Measurements from ENCODE around the gene MAPRE3.

Gene MAPRE3

DNA sequence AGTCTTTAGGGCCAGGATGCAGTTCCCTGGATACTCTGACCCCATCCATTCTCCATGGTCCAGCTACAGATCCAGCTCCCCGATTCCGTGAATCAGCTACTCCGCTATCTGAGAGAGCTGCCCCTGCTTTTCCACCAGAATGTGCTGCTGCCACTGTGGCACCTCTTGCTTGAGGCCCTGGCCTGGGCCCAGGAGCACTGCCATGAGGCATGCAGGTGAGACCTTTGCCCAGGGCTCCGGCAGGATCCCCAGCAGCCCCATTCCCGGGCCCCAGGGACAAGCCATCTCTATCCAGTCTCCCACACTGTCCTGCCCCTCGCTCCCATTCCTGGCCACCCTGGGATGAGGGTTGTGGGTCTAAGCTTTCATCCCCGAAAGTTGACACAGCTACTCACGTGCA is 69.8 kb downstream of the MAPRE3 start:
- no peak for DNase-seq (ENCODE audit: low read depth)

DNA sequence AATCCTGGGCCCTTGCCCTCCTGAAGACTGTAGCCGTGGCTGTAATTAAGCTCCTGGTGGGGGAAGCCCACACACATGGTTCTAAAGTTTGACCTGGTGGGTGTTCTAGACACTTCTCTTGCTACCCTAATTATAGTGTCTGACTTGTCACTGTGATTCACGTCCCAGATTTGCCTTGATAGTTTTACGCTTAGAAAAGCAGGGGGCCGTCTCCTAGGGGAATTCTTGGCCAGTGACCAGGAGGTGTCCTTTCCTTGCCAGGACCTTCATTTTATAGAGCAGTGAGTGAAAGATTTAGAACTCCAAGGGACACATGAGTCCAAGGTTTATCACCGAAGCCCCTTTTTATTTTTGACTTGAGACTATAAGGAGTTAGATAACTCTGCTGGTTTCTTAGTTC is 71.3 kb downstream of the MAPRE3 start:
- DNase-seq (ENCODE audit: low read depth) = no peak

DNA sequence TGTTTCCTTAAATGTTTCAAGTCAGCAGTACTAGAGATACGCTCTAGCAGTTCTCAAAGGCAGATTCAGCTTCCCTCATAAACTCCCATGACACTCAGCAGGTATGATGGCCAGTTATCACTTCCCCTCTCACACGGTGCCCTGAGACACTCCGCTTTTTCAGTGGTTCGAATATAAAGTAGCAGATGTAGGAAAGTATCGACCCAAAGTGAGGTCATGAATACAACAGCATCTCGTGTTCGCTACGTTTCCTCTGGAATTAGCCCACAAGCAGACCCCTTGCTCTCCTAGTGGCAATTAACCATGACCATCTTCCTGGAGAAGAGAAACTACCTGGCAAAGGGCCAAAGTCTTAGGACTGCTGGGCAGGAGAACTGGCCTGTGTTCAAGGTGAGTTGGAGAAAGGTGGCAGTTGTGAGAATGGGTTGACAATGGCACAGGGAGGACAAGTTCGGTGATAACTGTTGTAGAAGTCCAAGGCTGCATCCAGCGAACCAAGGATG is 71.8 kb downstream of the MAPRE3 start:
- no peak for DNase-seq (ENCODE audit: low read depth)

DNA sequence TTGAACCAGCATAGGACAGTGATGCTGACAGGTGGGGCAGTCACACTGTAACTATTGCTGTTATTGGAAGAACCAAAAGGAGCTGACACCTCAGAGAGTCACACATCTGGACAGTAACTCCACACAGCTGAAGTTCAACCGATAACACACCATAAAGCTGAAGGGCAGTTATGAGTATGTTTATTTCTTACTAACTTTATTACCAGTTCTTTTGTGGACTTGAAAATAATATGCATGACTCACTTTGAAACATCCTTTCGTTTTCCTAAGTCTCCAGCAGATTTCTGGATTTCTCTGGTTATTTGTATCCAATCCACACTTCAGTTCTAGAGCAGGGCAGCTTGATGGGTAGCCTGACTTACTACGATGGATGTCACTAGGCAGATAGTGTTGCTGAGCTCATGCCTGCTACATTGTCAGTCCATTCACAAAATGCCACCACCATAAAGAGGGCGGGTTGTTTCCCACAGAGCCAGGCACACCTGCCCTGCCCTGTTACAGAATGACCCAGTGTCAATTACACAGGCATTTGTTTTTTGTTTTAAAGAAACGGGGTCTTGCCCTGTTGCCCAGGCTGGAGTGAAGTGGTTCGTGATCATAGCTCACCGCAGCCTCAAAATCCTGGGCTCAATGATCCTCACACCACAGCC is 72.7 kb downstream of the MAPRE3 start:
- DNase-seq (ENCODE audit: low read depth) = no peak

DNA sequence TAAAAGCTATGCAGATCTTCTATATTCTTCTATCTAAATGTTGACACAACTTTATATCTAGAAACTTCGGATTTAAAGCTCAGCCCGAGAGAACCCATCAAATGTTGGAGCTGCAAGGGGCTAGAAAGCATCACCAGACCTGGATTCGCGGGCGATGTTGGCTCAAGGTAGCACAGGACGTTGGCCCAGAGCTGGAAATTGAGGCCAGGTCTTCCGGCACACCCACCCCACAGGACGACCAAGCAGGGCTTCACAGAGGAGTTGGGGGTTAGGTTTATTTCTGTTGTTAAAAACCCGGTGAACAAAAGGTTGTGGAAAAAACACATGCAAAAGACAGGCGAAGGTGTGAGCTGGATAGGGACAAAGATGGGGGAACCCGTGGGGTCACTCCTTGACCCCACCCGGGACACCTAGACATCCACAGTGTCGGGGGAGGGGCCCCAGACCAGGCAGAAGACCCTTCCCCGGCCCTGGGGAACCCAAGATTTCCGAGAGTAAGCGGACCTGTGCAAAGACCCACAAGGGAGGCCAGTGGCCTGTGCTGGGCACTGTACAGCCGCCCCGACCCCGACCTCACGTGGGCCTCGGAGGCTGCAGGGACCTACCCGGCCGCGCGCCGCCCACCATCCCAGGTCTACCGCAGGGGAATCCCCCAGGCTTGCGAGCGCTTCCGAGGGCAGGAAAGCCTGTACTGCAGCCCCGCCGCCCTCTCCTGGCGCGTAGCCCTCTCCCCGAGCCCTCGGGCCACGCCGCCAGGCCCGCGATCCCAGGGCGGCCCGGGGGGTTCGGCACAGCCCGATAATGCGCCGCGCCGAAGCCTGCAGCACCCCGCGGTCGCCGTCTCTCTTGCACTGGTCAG is 79.2 kb downstream of the MAPRE3 start:
- peak; percentile 59 for DNase-seq (ENCODE audit: low read depth)

DNA sequence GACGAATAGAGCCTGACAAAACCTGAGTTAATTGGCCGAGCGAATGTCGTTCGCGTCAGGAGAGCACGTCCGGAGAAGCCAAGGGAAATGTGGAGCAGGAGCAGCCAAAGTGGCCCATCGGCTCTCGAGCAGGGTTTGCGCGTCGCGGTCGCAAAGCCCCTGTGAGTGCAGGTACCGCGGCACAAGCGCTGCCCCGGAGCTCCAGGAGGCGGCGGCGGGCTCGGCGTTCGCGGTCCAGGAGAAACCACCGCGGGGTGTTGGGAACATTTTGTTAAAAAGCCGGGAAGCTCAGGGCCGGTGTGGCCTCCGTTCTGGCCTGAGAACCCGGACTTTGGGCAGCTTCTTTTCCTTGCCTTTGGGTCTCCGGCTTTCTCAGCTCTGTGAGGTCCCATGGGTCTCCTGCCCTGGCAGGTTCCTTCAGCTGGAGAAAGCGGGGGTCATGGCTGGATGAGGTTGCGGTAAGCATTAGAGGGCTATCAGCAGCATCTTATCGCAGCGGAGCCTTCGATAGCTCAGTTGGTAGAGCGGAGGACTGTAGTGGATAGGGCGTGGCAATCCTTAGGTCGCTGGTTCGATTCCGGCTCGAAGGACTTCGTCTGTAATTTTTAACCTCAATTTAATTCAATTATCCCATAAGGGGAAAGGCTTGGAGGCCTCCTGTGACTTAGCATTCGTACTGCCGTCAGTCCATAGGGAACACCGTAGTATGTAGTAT is 80.0 kb downstream of the MAPRE3 start:
- peak; percentile 79 for DNase-seq (ENCODE audit: low read depth)

DNA sequence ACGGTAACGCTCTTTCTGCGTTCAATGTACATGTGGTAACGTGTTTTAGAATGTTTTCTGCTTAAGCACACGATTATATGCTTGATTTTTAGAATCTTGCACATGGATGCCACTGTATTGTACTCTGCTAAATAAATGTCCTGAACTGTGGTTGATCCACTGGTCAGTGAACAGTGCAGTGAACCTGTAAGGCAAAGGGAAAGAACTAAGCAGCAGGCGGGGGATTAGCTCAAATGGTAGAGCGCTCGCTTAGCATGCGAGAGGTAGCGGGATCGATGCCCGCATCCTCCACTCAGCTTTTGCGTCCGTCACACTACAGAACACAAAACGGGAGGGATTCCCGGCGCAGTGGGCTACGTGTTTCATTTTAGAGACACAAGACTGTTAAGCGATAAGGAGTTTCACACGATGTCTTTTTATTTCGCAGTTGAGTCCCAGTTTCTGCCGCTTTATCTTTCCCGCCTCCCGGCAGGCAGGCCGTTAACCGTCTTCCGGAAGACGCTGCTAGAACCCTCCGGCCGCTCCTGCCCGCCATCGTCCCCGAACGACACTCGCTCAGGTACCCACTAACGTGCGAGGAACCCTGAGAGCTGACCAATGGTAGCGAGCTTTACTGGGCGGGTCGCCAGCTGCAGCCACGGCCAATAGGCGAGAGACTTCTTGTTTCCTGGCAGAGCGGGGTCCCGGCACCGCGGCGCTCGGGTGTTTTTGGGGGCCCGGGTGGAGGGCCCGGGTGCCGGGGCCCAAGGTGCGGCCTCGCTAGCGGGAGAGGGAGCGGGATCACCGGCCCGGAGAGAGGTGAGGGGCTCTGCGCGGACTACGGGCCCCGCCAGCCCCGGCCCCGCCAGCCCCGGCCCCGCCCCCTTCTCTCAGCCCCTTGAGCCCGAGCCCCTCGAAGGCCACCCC is 80.8 kb downstream of the MAPRE3 start, which contains the start of gene AGBL5:
TSS of gene AGBL5 (plus strand) at position 673 of the 906 bp plus-strand sequence. CDS start 1,291 bp downstream, outside the sequence.
- peak; percentile 91 for DNase-seq (ENCODE audit: low read depth)

DNA sequence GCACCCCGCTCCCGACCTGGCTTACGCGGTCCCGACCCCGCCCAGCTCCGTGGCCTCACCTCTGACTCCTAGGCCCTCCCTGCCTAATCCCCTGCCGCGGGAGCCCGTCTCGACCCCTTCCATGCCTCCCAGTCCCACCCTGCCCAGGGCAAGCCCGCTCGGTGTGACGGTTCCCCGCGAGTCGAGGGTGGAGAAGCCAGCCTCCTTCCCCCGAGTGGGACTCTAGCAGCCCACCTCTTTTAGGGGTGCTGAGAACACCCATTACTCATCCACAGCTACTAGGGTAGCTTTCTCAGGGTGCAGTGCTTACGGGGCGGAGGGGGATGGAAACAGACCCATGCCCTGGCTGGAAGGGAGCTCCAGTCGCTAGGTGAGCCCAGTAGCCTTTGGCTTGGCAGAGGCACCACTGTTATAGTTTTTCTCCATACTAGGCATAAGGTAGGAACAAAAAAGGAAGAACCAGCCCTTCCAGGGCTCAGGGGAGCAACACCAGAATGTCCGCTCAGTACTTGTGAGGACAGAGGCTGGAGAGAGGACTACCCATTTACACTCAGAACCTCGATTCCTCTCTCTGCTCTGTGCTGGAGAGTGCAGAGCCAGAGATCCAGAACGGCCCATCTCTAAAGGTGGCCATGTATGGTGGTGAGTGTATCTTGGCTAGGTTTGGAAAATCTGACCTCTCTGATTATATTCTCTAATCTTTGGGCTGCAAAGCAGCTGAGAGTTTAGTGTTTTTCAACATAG is 81.6 kb downstream of the MAPRE3 start:
- DNase-seq (ENCODE audit: low read depth) = no peak

DNA sequence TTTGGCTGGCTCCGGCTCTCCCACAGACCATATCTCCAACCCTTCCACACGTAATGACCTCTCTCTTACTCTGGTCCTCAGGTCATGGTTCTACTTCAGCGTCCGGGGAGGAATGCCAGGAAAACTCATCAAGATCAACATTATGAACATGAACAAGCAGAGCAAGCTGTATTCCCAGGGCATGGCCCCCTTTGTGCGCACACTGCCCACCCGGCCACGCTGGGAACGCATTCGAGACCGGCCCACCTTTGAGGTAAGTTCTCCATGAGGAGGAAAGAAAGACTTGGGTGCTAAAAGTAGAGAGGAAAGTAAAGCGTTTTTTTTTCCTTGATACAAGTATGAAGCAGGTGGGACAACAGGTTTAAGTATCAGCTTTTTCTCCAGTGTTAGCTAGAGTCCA is 82.9 kb downstream of the MAPRE3 start:
- DNase-seq (ENCODE audit: low read depth) = no peak

DNA sequence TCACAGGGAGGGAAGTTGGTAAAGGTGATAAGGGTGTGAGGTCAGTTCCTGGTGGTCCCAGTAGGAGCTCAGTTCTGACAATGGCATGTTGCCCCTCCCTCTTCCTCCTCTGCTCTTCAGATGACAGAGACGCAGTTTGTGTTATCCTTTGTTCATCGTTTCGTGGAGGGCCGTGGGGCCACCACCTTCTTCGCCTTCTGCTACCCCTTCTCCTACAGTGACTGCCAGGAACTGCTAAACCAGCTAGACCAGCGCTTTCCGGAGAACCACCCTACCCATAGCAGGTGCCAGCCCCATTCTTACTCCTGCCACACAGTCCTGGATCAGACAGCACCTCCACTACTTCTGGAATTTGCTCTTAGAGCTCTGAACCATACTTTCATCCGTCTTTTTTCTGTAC is 83.3 kb downstream of the MAPRE3 start:
- no peak for DNase-seq (ENCODE audit: low read depth)

DNA sequence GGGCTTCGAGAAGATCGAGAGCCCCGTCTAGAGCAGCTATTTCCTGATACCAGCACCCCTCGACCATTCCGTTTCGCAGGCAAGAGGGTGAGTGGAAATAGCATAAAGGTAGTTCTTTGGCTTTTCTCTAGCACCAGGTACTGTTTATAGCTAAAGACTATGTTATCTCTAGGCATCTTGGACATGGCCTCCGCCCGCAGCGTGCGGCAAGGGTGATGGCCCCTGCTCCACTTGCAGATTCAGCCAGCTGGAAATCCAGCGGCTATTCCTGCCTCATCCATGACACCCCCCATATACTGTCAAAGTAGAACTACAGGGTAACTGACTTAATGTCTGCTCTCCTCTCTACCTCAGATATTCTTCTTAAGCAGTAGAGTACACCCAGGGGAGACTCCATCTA is 84.3 kb downstream of the MAPRE3 start:
- no peak for DNase-seq (ENCODE audit: low read depth)

DNA sequence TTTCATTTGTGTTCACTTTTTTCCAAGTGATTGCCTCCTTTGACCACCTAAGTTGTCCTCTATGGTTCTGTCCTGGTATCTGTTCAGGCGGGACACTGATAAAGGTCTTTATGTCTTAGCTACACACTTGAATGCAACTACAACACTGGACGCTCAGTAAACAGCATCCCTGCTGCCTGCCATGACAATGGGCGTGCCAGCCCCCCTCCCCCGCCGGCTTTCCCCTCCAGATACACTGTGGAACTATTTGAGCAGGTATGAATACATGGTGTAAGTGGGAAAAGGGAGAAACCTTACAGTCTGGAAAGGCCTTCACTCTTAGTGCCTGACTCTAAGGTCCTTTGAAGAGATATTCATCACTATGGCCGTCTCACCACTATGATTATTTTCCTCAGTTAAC is 86.7 kb downstream of the MAPRE3 start:
- no peak for DNase-seq (ENCODE audit: low read depth)

DNA sequence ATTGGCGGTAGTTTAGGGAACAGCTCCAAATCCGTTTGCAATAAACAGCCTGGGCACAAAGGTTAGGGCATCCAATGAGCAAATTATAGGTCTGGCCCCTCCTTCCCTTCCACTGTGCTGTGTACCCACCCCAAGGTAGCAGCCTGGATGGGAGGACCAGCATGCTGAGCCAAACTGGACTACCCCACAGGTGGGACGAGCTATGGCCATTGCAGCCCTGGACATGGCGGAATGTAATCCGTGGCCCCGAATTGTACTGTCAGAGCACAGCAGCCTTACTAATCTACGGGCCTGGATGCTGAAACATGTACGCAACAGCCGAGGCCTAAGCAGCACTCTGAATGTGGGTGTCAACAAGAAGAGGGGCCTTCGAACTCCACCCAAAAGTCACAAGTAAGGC is 87.8 kb downstream of the MAPRE3 start:
- no peak for DNase-seq (ENCODE audit: low read depth)

DNA sequence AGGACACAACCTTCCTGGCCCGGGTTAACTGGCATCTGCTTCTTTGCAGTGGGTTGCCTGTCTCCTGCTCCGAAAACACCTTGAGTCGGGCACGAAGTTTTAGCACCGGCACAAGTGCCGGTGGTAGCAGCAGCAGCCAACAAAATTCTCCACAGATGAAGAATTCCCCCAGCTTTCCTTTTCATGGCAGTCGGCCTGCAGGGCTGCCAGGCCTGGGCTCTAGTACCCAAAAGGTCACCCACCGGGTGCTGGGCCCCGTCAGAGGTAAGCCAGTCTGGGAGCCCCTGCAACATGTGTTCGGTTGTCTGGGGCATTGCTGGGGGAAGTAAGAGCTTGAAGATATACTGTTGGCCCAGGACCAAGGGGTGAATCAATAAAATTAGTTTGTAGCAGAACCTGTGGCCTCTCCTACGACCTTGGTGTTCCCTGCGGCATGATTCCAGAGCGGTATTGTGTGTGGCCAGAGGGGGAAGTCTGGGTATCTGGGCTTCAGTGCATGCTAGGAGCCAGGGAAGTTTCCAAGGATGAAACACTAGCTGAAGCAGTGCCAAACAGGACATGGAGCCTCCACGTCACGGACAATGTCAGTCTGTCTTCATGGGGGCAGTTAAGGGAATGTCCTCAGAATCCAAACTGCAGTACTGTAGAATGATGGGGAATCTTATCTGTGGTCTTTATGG is 88.8 kb downstream of the MAPRE3 start:
- no peak for DNase-seq (ENCODE audit: low read depth)

DNA sequence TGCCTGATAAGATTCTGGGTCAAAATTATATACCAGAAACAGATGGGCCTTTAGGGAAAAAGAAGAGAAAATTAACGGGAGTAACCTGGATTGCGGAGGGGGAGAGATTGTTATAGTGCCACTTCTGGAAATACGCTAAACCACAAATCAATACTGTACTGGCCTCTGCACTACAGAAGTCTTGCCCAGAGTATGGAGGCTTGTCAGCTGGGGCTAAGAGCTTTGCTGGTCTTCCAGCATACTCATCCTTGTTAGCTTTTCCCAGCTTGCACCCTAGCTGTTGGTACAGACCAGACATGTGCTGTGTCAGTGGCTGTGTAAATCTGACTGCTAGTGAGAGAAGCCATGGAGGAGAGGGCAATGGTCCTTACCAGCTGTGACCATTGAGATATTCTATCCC is 89.9 kb downstream of the MAPRE3 start:
- no peak for DNase-seq (ENCODE audit: low read depth)

DNA sequence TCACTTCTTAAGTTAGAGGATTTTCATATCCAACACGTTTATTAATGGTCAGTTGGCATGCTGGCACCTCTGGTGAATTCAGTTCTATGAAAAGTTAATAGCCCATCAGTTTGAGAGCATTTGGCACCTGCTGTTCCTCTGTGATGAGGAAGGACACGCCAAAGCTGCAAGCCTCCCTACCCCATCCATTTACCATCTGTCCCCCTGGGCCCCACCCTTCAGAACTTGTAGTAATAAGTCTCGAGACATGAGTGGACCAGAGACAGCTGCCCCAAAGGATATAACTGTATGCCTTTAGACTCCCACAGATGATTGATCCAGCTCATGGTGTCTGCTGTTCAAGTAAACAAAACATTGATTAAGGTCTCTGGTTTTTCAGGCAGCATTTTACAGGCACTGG is 94.7 kb downstream of the MAPRE3 start:
- no peak for DNase-seq (ENCODE audit: low read depth)

DNA sequence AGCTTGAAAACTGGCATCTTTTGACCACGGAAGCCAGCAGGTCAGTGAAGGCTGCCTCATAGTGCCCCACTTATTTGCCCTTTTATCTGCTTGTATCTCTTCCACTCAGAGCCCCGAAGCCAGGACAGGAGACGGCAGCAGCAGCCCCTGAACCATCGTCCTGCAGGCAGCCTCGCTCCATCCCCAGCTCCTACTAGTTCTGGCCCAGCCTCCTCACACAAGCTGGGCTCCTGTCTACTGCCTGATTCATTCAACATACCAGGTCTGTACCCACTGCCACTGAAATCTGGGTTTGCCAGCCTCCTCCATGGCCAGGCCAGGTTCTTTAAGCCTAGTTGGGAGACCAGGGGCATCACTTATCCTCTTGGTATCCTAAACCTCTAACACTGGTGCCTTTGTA is 96.9 kb downstream of the MAPRE3 start:
- no peak for DNase-seq (ENCODE audit: low read depth)

DNA sequence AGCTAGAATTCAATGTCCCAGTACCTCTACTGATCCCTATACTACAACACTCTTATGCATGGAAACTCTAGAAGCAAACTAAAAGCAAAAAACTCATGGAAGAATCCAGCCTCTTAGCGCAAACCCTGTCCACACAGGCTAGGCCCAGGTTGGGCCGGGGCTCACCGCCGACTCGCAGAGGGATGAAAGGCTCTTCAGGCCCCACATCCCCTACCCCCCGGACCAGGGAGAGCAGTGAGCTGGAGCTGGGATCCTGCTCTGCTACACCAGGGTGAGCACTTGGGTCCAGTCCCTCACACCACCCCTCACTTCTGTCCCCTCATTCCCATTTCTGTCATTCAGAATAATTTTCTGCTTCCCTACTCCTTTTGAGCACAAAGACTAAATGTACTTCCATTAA is 99.0 kb downstream of the MAPRE3 start:
- DNase-seq (ENCODE audit: low read depth) = no peak

DNA sequence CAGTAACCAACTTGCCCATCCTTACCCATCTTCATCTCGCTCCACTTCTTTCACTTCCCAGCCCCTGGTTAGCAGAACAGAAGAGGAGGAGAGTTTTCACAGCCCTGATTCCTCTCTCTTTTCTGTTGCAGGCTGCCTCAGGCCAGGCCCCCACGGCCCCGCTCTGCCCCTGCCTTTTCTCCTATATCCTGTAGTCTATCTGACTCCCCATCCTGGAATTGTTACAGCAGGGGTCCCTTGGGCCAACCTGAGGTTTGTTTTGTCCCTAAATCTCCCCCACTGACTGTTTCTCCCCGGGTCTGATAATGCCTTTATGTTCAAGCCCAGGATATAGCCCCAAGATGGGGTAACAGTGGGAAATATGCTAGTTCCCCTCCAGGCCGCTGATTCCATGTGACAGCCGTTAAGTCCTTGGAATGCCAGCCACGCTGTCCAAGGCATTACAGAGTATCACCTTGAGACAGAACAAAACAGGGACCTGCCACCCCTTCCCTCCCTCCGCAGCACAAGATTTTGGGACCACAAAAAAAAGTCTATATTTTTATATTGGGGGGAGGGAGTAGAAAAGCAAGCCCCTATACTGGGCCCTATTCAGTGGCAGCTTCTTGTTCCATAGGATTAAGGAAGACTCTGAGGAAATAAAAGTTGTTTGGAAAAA is 99.7 kb downstream of the MAPRE3 start:
- no peak for DNase-seq (ENCODE audit: low read depth)

Data from stimulated activated CD8-positive, alpha-beta memory T cell treated with anti-CD3 and anti-CD28 coated beads, Interleukin-12 subunit alpha, Interleukin-12 subunit beta, amount 100 ng/mL, for 4 hours (primary cell).